ENCODE results near the gene TPST1. TPM values are rescaled to one million over a fixed set of nuclear protein-coding genes. Genes with fewer than 3 reads are reported as not detected.

Gene TPST1
- total and polyA plus RNA-seq, 4 donors: 7.2 to 56.7 (median 34.5) TPM

DNA sequence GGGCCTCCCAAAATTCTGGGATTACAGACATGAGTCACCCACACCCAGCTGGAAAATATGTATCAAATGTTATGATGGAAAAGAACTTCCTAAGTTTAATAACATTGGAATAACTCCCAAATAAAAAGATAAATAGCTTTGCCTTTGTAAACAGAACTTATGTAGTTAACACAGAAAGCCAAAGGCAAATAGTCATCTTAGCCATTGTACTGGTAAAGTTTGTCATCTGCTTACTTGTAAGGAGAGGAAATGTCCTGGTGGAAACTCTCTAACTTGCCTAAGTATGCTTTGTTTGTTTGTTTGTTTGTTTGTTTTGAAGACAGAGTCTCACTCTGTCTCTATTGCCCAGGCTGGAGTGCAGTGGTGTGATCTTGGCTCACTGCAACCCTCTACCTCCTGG lies 23.8 kb upstream of the TPST1 start:
- no peaks in the 10 kb centered on the region for H3K4me1 ChIP-seq (ENCODE audit: control insufficient read depth in 5 of 5, insufficient read depth in 5 of 5, low read length in 5 of 5)
- TF ChIP-seq, protein P1, sequence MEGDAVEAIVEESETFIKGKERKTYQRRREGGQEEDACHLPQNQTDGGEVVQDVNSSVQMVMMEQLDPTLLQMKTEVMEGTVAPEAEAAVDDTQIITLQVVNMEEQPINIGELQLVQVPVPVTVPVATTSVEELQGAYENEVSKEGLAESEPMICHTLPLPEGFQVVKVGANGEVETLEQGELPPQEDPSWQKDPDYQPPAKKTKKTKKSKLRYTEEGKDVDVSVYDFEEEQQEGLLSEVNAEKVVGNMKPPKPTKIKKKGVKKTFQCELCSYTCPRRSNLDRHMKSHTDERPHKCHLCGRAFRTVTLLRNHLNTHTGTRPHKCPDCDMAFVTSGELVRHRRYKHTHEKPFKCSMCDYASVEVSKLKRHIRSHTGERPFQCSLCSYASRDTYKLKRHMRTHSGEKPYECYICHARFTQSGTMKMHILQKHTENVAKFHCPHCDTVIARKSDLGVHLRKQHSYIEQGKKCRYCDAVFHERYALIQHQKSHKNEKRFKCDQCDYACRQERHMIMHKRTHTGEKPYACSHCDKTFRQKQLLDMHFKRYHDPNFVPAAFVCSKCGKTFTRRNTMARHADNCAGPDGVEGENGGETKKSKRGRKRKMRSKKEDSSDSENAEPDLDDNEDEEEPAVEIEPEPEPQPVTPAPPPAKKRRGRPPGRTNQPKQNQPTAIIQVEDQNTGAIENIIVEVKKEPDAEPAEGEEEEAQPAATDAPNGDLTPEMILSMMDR (IDR thresholded peaks at IDR 0.05; ENCODE audit: control extremely low read depth, extremely low read depth): no peak
- no peak overlapping the region for H3K27ac ChIP-seq (ENCODE audit: low read depth in 1 of 2, low read length in 1 of 2)
- H3K9ac ChIP-seq (ENCODE audit: insufficient read depth in 1 of 2, low read length in 2 of 2): no peak overlapping the region
- H3K9me3 ChIP-seq (ENCODE audit: control insufficient read depth in 4 of 4, insufficient read depth in 3 of 4, low read length in 3 of 4): peaks cover 0 to 6% (median 0%) of the 10 kb centered on the region in 4 donors
- H3K27me3 ChIP-seq (ENCODE audit: control insufficient read depth in 3 of 3, insufficient read depth in 3 of 3, low read length in 2 of 3): no peaks in the 10 kb centered on the region
- no peaks in the 10 kb centered on the region for H3K36me3 ChIP-seq (ENCODE audit: control insufficient read depth in 4 of 4, insufficient read depth in 4 of 4, low read length in 4 of 4)
- ATAC-seq (ENCODE audit: insufficient read depth, low FRiP score) (no peak), DNase-seq (no peak)
- no peak overlapping the region for H3K4me3 ChIP-seq

DNA sequence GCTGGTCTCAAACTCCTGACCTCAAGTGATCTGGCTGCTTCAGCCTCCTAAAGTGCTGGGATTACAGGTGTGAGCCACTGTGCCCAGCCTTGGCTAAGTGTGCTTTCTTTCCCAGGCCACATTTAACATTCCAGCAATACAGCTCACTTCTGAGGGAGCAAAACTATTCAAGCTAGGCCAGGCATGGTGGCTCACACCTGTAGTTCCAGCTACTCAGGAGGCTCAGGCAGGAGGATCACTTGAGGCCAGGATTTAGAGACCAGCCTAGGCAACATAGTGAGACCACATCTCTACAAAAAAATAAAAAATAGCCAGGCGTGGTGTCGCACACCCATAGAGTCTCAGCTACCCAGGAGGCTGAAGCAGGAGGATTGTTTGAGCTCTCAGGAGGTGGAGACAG lies 23.3 kb upstream of the TPST1 start:
- WGBS, 2 donors: 96 to 100% methylated on average over 2 of the region's 2 CpGs
- no peak overlapping the region for H3K9ac ChIP-seq (ENCODE audit: insufficient read depth in 1 of 2, low read length in 2 of 2)
- no peaks in the 10 kb centered on the region for H3K4me1 ChIP-seq (ENCODE audit: control insufficient read depth in 5 of 5, insufficient read depth in 5 of 5, low read length in 5 of 5)
- H3K27me3 ChIP-seq (ENCODE audit: control insufficient read depth in 3 of 3, insufficient read depth in 3 of 3, low read length in 2 of 3): no peaks in the 10 kb centered on the region
- DNase-seq (no peak), ATAC-seq (ENCODE audit: insufficient read depth, low FRiP score) (no peak)
- H3K9me3 ChIP-seq (ENCODE audit: control insufficient read depth in 4 of 4, insufficient read depth in 3 of 4, low read length in 3 of 4): peaks cover 0 to 5% (median 0%) of the 10 kb centered on the region in 4 donors
- H3K36me3 ChIP-seq (ENCODE audit: control insufficient read depth in 4 of 4, insufficient read depth in 4 of 4, low read length in 4 of 4): no peaks in the 10 kb centered on the region
- TF ChIP-seq, protein P1 (IDR thresholded peaks at IDR 0.05; ENCODE audit: control extremely low read depth, extremely low read depth): no peak
- H3K4me3 ChIP-seq: no peak overlapping the region
- H3K27ac ChIP-seq (ENCODE audit: low read depth in 1 of 2, low read length in 1 of 2): no peak overlapping the region

DNA sequence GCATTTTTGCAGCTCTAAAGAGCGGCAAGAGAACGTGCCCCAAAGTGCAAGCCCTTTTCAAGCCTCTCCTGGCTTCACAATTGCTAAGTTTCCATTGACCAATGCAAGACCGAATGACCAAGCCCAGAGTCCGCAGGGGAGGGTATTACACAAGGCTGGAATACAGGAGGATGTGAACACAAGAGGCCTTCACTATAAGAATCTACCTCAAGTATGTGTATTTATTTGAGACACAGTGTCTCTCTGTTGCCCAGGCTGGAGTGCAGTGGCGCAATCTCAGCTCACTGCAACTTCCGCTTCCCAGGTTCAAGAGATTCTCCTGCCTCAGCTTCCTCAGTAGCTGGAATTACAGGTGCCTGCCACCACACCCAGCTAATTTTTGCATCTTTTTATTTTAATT lies 22.2 kb upstream of the TPST1 start:
- peak overlapping the region in 1 of 2 donors; percentile 30 for H3K27ac ChIP-seq (ENCODE audit: low read depth in 1 of 2, low read length in 1 of 2)
- no peak for DNase-seq
- no peaks in the 10 kb centered on the region for H3K27me3 ChIP-seq (ENCODE audit: control insufficient read depth in 3 of 3, insufficient read depth in 3 of 3, low read length in 2 of 3)
- H3K4me1 ChIP-seq (ENCODE audit: control insufficient read depth in 5 of 5, insufficient read depth in 5 of 5, low read length in 5 of 5): no peaks in the 10 kb centered on the region
- H3K36me3 ChIP-seq (ENCODE audit: control insufficient read depth in 4 of 4, insufficient read depth in 4 of 4, low read length in 4 of 4): no peaks in the 10 kb centered on the region
- H3K4me3 ChIP-seq: no peak overlapping the region
- 61 to 65% methylated on average over 6 of the region's 6 CpGs for WGBS, 2 donors
- H3K9ac ChIP-seq (ENCODE audit: insufficient read depth in 1 of 2, low read length in 2 of 2): no peak overlapping the region
- peaks cover 0 to 4% (median 0%) of the 10 kb centered on the region in 4 donors for H3K9me3 ChIP-seq (ENCODE audit: control insufficient read depth in 4 of 4, insufficient read depth in 3 of 4, low read length in 3 of 4)
- peak; percentile 70 for ATAC-seq (ENCODE audit: insufficient read depth, low FRiP score)
- TF ChIP-seq, protein P1 (IDR thresholded peaks at IDR 0.05; ENCODE audit: control extremely low read depth, extremely low read depth): no peak

DNA sequence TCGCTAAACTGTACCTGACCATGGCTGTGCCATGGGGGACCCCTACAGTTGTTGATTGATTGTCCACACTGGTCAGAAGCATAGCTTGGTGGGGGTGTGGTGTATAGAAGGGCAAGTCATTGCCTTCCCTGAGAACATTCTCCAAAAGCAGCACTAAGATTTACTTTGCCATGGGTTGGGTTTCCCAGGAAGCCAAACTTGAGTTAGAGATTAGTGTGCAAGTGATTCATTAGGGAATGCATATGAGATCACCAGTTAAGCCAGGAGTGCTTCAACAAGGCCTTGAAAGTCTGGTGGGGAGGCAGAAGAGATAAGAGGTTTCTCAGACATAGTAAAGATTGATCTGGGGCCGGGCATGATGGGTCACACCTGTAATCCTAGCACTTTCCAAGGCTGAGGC lies 21.4 kb upstream of the TPST1 start:
- Histone ChIP-seq H3K4me1 (ENCODE audit: control insufficient read depth in 5 of 5, insufficient read depth in 5 of 5, low read length in 5 of 5) (no peaks in the 10 kb centered on the region), H3K9ac (ENCODE audit: insufficient read depth in 1 of 2, low read length in 2 of 2) (no peak overlapping the region), H3K27ac (ENCODE audit: low read depth in 1 of 2, low read length in 1 of 2) (no peak overlapping the region), H3K27me3 (ENCODE audit: control insufficient read depth in 3 of 3, insufficient read depth in 3 of 3, low read length in 2 of 3) (no peaks in the 10 kb centered on the region), H3K4me3 (no peak overlapping the region), H3K36me3 (ENCODE audit: control insufficient read depth in 4 of 4, insufficient read depth in 4 of 4, low read length in 4 of 4) (no peaks in the 10 kb centered on the region), H3K9me3 (ENCODE audit: control insufficient read depth in 4 of 4, insufficient read depth in 3 of 4, low read length in 3 of 4) (peaks cover 0 to 2% (median 0%) of the 10 kb centered on the region in 4 donors)
- TF ChIP-seq, protein P1 (IDR thresholded peaks at IDR 0.05; ENCODE audit: control extremely low read depth, extremely low read depth): no peak
- WGBS, 2 donors: 72 to 91% methylated on average over 2 of the region's 2 CpGs
- DNase-seq (peak in 1 of 3 donors; percentile 43), ATAC-seq (ENCODE audit: insufficient read depth, low FRiP score) (peak; percentile 28)

Data from lung (tissue), 12 donors.